ENCODE results near the gene MNAT1. TPM values are rescaled to one million over a fixed set of nuclear protein-coding genes. Genes with fewer than 3 reads are reported as not detected.
"Not testable (repeated sequence)": the region's sequence is repeated elsewhere in the genome, so short reads cannot be mapped to it uniquely, and the experiment has no call there.

MNAT1 gene
- total RNA-seq, 2 experiments from 2014 or later: 40.6 to 42.5 TPM

- ChIA-PET POLR2A (no interaction called here), CTCF (interaction anchor here (0.8 to 1.0 kb wide), 2 partner anchors 12 to 248 kb away, joined by 3 to 4 read pairs; partner anchors contain the start of genes SLC38A6 and TRMT5)
Observed at GRCh38 chr14:60732840-60733483, 1.6 kb upstream of the MNAT1 start.

GRCh38 chr14:60735416-60735815 lies 855 bp downstream of the MNAT1 start:
- POLR2A ChIA-PET: no interaction called here
- CTCF ChIA-PET: no interaction called here

DNA sequence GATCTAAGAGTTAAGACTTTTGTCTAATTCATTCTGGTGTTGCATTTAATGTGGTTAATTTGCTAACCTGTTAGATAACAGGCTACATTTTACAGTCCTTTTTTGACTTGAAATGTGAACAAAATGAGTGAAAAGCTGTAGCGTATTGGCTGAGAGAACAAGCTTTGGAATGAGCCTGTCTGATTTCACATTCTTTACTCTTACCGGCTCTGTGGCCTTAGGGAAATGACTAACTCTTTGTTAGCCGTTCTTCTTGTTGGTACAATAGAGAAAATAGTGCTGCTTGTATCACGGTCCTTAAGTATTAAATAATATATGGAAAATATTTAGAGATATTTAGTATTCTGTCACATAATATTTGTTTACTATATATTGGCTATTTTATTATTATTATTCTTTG lies 1.9 kb downstream of the MNAT1 start:
- POLR2A ChIA-PET: no interaction called here
- CTCF ChIA-PET: no interaction called here

DNA sequence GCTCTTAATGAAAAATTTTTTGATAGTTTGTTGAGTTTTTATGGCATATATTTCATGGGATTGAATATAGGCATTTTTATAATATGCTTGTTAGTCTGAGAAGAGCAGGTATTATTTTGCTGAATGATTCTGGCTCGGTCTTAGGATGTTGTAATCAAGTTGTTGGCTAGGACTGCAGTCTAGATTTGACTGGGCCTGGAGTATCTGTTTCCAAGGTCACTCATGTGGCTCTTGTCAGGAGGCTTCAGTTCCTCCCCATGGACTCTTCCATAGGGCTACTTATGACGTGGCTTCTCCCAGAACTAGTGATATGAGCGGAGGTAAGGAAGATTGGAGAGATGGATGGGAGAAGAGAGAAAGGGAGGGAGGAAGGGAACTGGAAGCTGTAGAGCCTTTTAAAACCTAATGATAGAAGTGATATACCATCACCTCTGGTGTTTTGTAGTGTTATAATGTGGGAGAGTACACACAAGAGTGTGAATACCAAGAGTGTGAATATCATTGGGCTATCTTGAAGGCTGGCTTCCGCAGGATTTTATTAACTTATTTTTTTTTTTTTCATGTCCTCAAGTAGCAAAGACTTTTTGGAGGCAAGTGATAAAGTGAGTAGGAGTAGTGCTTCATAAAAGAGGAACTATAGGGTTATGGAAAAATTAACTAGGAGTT lies 4.4 kb downstream of the MNAT1 start:
- CTCF ChIA-PET: no interaction called here
- POLR2A ChIA-PET: no interaction called here

GRCh38 chr14:60744566-60744965 lies 10.0 kb downstream of the MNAT1 start:
- ChIA-PET CTCF (no interaction called here), POLR2A (no interaction called here)

- CTCF ChIA-PET: interaction anchor here (0.5 to 0.8 kb wide), 2 partner anchors 9 to 212 kb away, joined by 3 to 4 read pairs; no protein-coding TSS in a partner anchor
- POLR2A ChIA-PET: interaction anchor here (0.7 to 1.0 kb wide), 2 partner anchors 32 to 212 kb away, joined by 3 to 4 read pairs; no protein-coding TSS in a partner anchor
Observed at GRCh38 chr14:60753264-60754119, 18.9 kb downstream of the MNAT1 start.

- CTCF ChIA-PET: no interaction called here
- POLR2A ChIA-PET: no interaction called here
Observed at GRCh38 chr14:60756847-60757246, 22.3 kb downstream of the MNAT1 start.

DNA sequence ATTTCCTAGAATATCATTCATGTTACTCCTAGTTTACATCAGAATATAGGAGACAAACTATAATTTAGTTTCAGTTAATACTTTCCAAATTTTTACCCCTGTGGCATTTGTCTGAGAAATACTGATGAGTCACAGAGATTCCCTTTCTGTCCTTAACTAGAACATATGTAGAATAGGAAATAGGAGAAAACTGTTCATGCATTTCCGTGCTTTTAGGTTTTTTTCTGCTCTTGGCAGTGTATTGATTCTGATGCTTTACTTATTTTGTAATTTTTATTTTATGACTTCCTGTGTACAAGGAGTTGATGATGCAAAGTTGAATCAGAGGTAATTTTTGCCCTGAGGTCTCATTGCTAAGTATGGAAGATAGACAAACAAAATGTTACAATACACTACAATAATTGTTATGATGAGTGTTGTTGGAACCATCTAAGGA lies 23.0 kb downstream of the MNAT1 start:
- ChIA-PET POLR2A (no interaction called here), CTCF (no interaction called here)

DNA sequence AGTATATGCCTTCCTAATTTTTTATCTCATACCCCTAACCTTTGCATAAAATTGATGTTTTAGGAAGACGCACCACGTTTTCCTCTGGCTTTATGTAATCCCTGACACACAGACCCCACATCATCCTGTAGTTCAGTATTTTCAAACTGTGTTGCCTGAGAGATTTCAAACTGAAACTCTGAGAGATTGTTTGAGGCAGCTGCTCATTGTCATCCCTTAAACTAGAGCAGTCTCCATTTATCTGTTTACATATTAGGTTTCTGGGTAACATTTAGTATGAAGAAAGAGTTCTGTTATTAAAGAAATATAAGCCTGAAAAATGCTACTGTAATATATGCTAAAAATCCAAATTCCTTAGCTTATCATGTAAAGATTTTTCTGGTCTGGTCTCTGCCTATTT lies 24.3 kb downstream of the MNAT1 start:
- ChIA-PET CTCF (interaction anchor here (0.5 kb wide), 1 partner anchor 260 kb away, joined by 3 read pairs; no protein-coding TSS in a partner anchor), POLR2A (no interaction called here)

GRCh38 chr14:60760209-60760608 lies 25.6 kb downstream of the MNAT1 start:
- ChIA-PET POLR2A (no interaction called here), CTCF (no interaction called here)

- POLR2A ChIA-PET: no interaction called here
- CTCF ChIA-PET: no interaction called here
Observed at GRCh38 chr14:60760644-60761364, 26.2 kb downstream of the MNAT1 start.

GRCh38 chr14:60768602-60769001 lies 34.0 kb downstream of the MNAT1 start:
- CTCF ChIA-PET: no interaction called here
- POLR2A ChIA-PET: no interaction called here

DNA sequence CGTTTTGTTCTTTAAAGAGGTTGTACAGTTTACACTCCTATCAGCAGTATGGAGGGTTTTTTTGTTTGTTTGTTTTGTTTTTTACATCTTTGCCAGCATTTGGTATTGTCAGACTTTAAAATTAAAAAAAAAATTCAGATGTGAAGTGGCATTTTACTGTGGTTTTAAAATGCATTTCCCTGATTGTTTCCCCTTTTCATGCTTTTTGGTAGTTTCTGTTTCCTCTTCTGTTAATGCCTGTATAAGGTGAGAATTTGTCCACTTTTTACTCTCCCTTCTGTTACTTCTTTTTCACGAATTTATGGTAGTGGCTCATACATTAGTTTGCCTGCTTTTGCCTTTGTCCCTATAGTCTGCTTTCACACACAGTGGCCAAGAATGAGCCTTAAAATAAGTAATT lies 36.6 kb downstream of the MNAT1 start:
- POLR2A ChIA-PET: no interaction called here

DNA sequence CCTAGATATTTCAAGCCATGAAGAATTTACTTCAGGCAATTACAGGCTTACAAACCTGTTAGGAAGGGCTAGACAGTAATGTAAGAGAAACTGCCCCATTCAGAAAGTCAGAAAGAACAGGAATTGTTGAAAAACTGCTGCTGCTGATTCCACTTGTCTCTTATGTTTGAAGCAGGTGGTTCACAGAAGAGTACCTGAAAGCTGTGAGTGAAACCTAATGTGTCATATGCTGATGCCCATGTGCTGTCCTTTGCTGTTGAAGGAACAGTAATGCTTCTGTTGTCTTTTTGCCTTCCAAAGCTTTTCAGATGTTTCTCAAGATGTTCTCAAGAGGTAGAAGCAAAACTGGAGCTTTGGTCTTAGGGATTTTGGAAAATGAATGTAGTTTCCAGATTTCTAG lies 39.0 kb downstream of the MNAT1 start:
- POLR2A ChIA-PET: no interaction called here
- CTCF ChIA-PET: no interaction called here

More for the DNA sequence above, 36.6 kb downstream of the MNAT1 start:
- CTCF ChIA-PET: no interaction called here

DNA sequence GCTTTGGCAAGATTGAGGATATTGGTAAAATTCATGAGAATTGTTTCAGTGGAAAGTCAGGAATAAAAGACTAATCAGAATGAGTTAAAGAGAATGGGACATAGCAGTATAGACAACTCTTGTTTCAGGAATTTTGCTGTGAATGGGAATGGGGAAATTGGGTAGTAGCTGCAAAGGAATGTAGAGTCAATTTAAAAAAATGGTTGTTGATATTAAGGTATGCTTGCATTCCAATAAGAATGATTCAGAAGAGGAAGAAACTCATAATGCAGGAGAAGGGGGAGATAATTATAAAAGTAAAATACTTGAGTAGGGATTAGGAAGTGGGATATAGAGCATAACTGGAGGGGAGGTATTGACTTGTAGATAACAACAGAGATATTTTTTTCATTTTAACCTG lies 40.7 kb downstream of the MNAT1 start:
- ChIA-PET POLR2A (no interaction called here), CTCF (no interaction called here)

GRCh38 chr14:60777856-60778578 lies 43.5 kb downstream of the MNAT1 start:
- ChIA-PET CTCF (no interaction called here), POLR2A (no interaction called here)

GRCh38 chr14:60779745-60780514 lies 45.4 kb downstream of the MNAT1 start:
- CTCF ChIA-PET, POLR2A ChIA-PET: not testable (repeated sequence)

- CTCF ChIA-PET, POLR2A ChIA-PET: not testable (repeated sequence)
Observed at GRCh38 chr14:60780558-60780957, 46.0 kb downstream of the MNAT1 start.

- ChIA-PET POLR2A (no interaction called here), CTCF (no interaction called here)
Observed at GRCh38 chr14:60786905-60787304, 52.3 kb downstream of the MNAT1 start.
